SK-N-SH (cell line): ENCODE measurements around the gene ARHGAP10. TPM values are rescaled to one million over a fixed set of nuclear protein-coding genes. Genes with fewer than 3 reads are reported as not detected.

ENCODE experiments used
- CTCF ChIA-PET: fragments of 300-600, 350-600 bp; formaldehyde crosslinking; extraction: SDS; loops from one replicate; lab custom pipeline; 2021; lab: Yijun Ruan, JAX
- POLR2A ChIA-PET: fragments of 350-600 bp; sonication (Branson Sonifier 250); formaldehyde crosslinking; extraction: SDS; loops from one replicate; lab custom pipeline; 2020; ENCODE audit warnings: antibody characterized with exemption, inconsistent platforms; lab: Yijun Ruan, JAX
- DNase-seq: peaks from one replicate; pipeline ENCODE4 v3.0.0; 2012
- H2AFZ ChIP-seq: fragments of 200-600 bp; sonication (generic); 2 replicates; pipeline ENCODE4 v1.8.1; 2016; ENCODE audit warnings: antibody characterized with exemption, mild to moderate bottlenecking, low read depth
- H3F3A ChIP-seq: fragments of 200-600 bp; sonication (generic); replicated peaks from 2 replicates; pipeline ENCODE3; 2016; ENCODE audit warnings: antibody characterized with exemption, mild to moderate bottlenecking; ENCODE audit not compliant: insufficient read depth
- H3K27ac ChIP-seq, 2 experiments: fragments of 200-500 bp in 1 of 2; fragments of 200-600 bp in 1 of 2; sonication (Bioruptor generic) in 1 of 2; sonication (generic), shearing (Covaris generic) in 1 of 2; 2 replicates each; pipeline versions ENCODE4 v1.5.1 to v1.6.1; 2014 to 2016; ENCODE audit warnings: low read depth in 2 of 2, inconsistent platforms in 1 of 2, low read length in 1 of 2, mild to moderate bottlenecking in 1 of 2, mixed read lengths in 1 of 2
- H3K27me3 ChIP-seq: fragments of 200-600 bp; sonication (generic), shearing (Covaris generic); 2 replicates; pipeline ENCODE4 v1.6.1; 2016; ENCODE audit warnings: mixed run types; ENCODE audit not compliant: insufficient read depth
- H3K36me3 ChIP-seq, 2 experiments: fragments of 200-500 bp in 1 of 2; fragments of 200-600 bp in 1 of 2; sonication (Bioruptor generic) in 1 of 2; sonication (generic) in 1 of 2; replicated peaks in 1 of 2; 2 replicates each; pipeline versions ENCODE3 to v1.5.1; 2014 to 2016; ENCODE audit warnings: low read length in 1 of 2, mild to moderate bottlenecking in 1 of 2; ENCODE audit not compliant: insufficient read depth in 2 of 2, control insufficient read depth in 1 of 2
- H3K4me1 ChIP-seq, 2 experiments: fragments of 200-500 bp in 1 of 2; fragments of 200-600 bp in 1 of 2; sonication (Bioruptor generic) in 1 of 2; sonication (generic), shearing (Covaris generic) in 1 of 2; 2 replicates each; pipeline versions ENCODE4 v1.5.1 to v1.6.1; 2014 to 2016; ENCODE audit warnings: low read depth in 1 of 2, low read length in 1 of 2, mixed run types in 1 of 2; ENCODE audit not compliant: insufficient read depth in 2 of 2, control insufficient read depth in 1 of 2
- H3K4me2 ChIP-seq: fragments of 200-600 bp; sonication (generic), shearing (Covaris generic); 2 replicates; pipeline ENCODE4 v1.6.1; 2017; ENCODE audit warnings: mixed run types
- H3K4me3 ChIP-seq, 2 experiments: fragments of 200-500 bp in 1 of 2; fragments of 200-600 bp in 1 of 2; sonication (Bioruptor generic) in 1 of 2; sonication (generic), shearing (Covaris generic) in 1 of 2; 2 replicates each; pipeline versions ENCODE4 v1.5.1 to v1.8.1; 2014 to 2016; ENCODE audit warnings: low read depth in 2 of 2, inconsistent platforms in 1 of 2, low read length in 1 of 2, mild to moderate bottlenecking in 1 of 2, mixed read lengths in 1 of 2, moderate library complexity in 1 of 2
- H3K79me2 ChIP-seq: fragments of 200-600 bp; sonication (generic); 2 replicates; pipeline ENCODE4 v1.8.1; 2017; ENCODE audit warnings: mild to moderate bottlenecking; ENCODE audit not compliant: insufficient read depth
- H3K9ac ChIP-seq: fragments of 200-600 bp; sonication (generic); 2 replicates; pipeline ENCODE4 v1.6.1; 2017; ENCODE audit warnings: mixed run types
- H3K9me2 ChIP-seq: fragments of 200-600 bp; sonication (generic); 2 replicates; pipeline ENCODE4 v1.6.1; 2017; ENCODE audit warnings: mixed run types
- H3K9me3 ChIP-seq: fragments of 200-600 bp; sonication (generic); 2 replicates; pipeline ENCODE4 v1.6.1; 2017; ENCODE audit warnings: mixed run types, mild to moderate bottlenecking, moderate library complexity
- H4K20me1 ChIP-seq: fragments of 200-600 bp; sonication (generic); 2 replicates; pipeline ENCODE4 v1.6.1; 2017; ENCODE audit warnings: mild to moderate bottlenecking, mixed run types; ENCODE audit not compliant: insufficient read depth
- EP300 ChIP-seq, 2 experiments: IDR thresholded peaks; 2 replicates each; pipeline versions ENCODE4 v1.4.0 to v1.6.1; 2012; ENCODE audit warnings: borderline replicate concordance in 1 of 2, low read depth in 1 of 2, low read length in 1 of 2
- FOXJ3 ChIP-seq: sonication (generic); formaldehyde crosslinking; IDR thresholded peaks from 2 replicates; pipeline ENCODE4 v1.5.1; 2020; ENCODE audit warnings: mild to moderate bottlenecking, missing genetic modification reagents
- FOXM1 ChIP-seq: IDR thresholded peaks from 2 replicates; pipeline ENCODE4 v1.4.0; 2012; ENCODE audit warnings: low read depth, mild to moderate bottlenecking
- GATA2 ChIP-seq: sonication (generic); formaldehyde crosslinking; IDR thresholded peaks from 2 replicates; pipeline ENCODE4 v1.5.0; 2020; ENCODE audit warnings: mild to moderate bottlenecking, missing genetic modification reagents
- JUND ChIP-seq: IDR thresholded peaks from 2 replicates; pipeline ENCODE4 v1.4.0; 2012
- NFIC ChIP-seq: IDR thresholded peaks from 2 replicates; pipeline ENCODE4 v1.4.0; 2012; ENCODE audit warnings: borderline replicate concordance
- NRF1 ChIP-seq: IDR thresholded peaks from 2 replicates; pipeline ENCODE4 v1.6.1; 2012; ENCODE audit warnings: low read depth, mild to moderate bottlenecking, low read length
- POLR2AphosphoS5 ChIP-seq: IDR thresholded peaks from 2 replicates; pipeline ENCODE4 v1.6.1; 2012; ENCODE audit warnings: low read depth, low read length
- RXRA ChIP-seq: IDR thresholded peaks from 2 replicates; pipeline ENCODE4 v1.4.0; 2012; ENCODE audit warnings: low read depth, mild to moderate bottlenecking, borderline replicate concordance
- SIN3A ChIP-seq: IDR thresholded peaks from 2 replicates; pipeline ENCODE4 v1.6.1; 2012; ENCODE audit warnings: low read depth, mild to moderate bottlenecking, low read length, moderate library complexity, borderline replicate concordance
- SMC3 ChIP-seq: IDR thresholded peaks from 2 replicates; pipeline ENCODE4 v1.6.1; 2012; ENCODE audit warnings: low read depth, low read length, improper control_type of control experiment
- TCF12 ChIP-seq: IDR thresholded peaks from 2 replicates; pipeline ENCODE4 v1.4.0; 2012
- YY1 ChIP-seq: IDR thresholded peaks from 2 replicates; pipeline ENCODE4 v1.4.0; 2012; ENCODE audit warnings: low read depth, mild to moderate bottlenecking
- WGBS: methylation state at CpG from one replicate; pipeline ENCODE4 v1.1.6; 2017; ENCODE audit warnings: low lambda C conversion rate; 5-methylcytosine and 5-hydroxymethylcytosine counted together
- polyA plus RNA-seq, 3 experiments: library from polyadenylated mRNA; depleted of rRNA; stranded (reverse); fragments of >200 nt; gene quantifications; 2 replicates each; pipeline ENCODE4 v1.2.3, GENCODE V29; 2012
- TF ChIP-seq, protein P1 (sequence below): fragments of 150-350 bp; IDR thresholded peaks from 2 replicates; pipeline ENCODE4 v1.6.1; 2016; ENCODE audit warnings: mild to moderate bottlenecking, low read depth, low read length
- TF ChIP-seq, protein P2 (sequence below): fragments of 200-600 bp; sonication (generic); IDR thresholded peaks from 2 replicates; pipeline ENCODE4 v1.6.1; 2017; ENCODE audit warnings: antibody characterized with exemption, mild to moderate bottlenecking, moderate library complexity
- TF ChIP-seq, protein P3 (sequence below): IDR thresholded peaks from 2 replicates; pipeline ENCODE4; 2012
- TF ChIP-seq, protein P4 (sequence below): fragments of 150-350 bp; IDR thresholded peaks from 2 replicates; pipeline ENCODE4 v1.6.1; 2017; ENCODE audit warnings: antibody characterized with exemption, low read length, low read depth, borderline replicate concordance
- TF ChIP-seq, protein P5 (sequence below): IDR thresholded peaks from 2 replicates; pipeline ENCODE4 v1.4.0; 2012; ENCODE audit warnings: low read depth

The ARHGAP10 gene
- polyA plus RNA-seq, 1 of the 3 experiments (the other 2 are of a cell fraction), result 15.1 TPM

DNA sequence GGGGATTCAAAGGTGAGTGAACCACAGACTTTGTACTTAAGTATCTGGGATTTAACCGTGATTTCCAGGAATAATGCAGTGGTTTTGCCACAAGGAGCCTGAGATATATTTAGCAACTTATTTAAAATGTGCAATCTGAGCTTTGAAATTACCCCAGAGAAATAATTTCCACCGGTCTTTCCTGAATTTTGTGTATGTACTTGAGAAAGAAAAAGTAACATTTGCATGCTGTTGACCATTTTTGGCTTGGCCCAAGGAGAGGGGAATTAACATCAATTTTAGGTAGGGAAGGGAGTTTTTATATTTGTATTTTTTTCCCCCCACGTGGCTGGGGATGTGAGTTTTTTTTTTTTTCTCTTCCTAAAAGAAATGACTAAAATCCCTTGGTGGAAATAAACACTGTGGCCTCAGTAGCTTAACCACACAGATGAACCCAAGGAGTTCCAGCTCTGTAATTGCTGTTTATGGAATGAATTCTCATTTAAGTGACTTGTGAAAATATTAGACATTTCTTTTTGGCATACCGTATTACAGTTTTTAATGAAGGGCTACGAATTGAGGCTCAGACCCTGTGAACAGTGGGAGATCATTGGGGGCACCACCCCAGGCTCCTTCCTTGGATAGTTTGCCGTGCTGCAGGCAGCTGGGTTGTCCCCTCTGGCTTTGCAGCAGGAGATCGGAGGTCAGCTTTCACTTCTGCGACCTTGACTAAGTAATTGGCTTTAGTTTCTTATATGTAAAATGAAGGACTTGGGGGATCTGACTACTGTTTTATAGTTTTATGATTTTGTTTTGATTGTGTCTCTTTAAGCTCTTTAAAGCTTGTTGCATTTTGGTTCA, 116.1 kb downstream of the ARHGAP10 start:
- DNase-seq, result no peak
- WGBS, result 95% methylated on average over 8 of the region's 8 CpGs
- TF ChIP-seq SMC3 (no peak), NFIC (no peak), EP300 (IDR thresholded peaks at IDR 0.05; ENCODE audit: borderline replicate concordance in 1 of 2, low read depth in 1 of 2, low read length in 1 of 2) (no peak), POLR2AphosphoS5 (no peak), TCF12 (no peak), NRF1 (no peak), GATA2 (CRISPR knock-in tag) (no peak), FOXM1 (no peak), SIN3A (no peak), RXRA (no peak), FOXJ3 (CRISPR knock-in tag) (no peak), JUND (no peak), YY1 (no peak)
- TF ChIP-seq, protein P1, sequence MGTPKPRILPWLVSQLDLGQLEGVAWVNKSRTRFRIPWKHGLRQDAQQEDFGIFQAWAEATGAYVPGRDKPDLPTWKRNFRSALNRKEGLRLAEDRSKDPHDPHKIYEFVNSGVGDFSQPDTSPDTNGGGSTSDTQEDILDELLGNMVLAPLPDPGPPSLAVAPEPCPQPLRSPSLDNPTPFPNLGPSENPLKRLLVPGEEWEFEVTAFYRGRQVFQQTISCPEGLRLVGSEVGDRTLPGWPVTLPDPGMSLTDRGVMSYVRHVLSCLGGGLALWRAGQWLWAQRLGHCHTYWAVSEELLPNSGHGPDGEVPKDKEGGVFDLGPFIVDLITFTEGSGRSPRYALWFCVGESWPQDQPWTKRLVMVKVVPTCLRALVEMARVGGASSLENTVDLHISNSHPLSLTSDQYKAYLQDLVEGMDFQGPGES, result no peak
- TF ChIP-seq, protein P2, sequence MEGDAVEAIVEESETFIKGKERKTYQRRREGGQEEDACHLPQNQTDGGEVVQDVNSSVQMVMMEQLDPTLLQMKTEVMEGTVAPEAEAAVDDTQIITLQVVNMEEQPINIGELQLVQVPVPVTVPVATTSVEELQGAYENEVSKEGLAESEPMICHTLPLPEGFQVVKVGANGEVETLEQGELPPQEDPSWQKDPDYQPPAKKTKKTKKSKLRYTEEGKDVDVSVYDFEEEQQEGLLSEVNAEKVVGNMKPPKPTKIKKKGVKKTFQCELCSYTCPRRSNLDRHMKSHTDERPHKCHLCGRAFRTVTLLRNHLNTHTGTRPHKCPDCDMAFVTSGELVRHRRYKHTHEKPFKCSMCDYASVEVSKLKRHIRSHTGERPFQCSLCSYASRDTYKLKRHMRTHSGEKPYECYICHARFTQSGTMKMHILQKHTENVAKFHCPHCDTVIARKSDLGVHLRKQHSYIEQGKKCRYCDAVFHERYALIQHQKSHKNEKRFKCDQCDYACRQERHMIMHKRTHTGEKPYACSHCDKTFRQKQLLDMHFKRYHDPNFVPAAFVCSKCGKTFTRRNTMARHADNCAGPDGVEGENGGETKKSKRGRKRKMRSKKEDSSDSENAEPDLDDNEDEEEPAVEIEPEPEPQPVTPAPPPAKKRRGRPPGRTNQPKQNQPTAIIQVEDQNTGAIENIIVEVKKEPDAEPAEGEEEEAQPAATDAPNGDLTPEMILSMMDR, result no peak
- TF ChIP-seq, protein P3, sequence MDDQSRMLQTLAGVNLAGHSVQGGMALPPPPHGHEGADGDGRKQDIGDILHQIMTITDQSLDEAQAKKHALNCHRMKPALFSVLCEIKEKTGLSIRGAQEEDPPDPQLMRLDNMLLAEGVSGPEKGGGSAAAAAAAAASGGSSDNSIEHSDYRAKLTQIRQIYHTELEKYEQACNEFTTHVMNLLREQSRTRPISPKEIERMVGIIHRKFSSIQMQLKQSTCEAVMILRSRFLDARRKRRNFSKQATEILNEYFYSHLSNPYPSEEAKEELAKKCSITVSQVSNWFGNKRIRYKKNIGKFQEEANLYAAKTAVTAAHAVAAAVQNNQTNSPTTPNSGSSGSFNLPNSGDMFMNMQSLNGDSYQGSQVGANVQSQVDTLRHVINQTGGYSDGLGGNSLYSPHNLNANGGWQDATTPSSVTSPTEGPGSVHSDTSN, result no peak
- TF ChIP-seq, protein P4, sequence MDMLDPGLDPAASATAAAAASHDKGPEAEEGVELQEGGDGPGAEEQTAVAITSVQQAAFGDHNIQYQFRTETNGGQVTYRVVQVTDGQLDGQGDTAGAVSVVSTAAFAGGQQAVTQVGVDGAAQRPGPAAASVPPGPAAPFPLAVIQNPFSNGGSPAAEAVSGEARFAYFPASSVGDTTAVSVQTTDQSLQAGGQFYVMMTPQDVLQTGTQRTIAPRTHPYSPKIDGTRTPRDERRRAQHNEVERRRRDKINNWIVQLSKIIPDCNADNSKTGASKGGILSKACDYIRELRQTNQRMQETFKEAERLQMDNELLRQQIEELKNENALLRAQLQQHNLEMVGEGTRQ, result no peak
- TF ChIP-seq, protein P5, sequence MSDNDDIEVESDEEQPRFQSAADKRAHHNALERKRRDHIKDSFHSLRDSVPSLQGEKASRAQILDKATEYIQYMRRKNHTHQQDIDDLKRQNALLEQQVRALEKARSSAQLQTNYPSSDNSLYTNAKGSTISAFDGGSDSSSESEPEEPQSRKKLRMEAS, result no peak
- Histone ChIP-seq H4K20me1 (no peaks in the 10 kb centered on the region), H2AFZ (no peak overlapping the region), H3F3A (no peaks in the 10 kb centered on the region), H3K79me2 (no peaks in the 10 kb centered on the region; the same call in 1 of the 2 replicates), H3K9ac (no peak overlapping the region), H3K36me3 (peaks cover 10 to 28% of the 10 kb centered on the region in 2 experiments), H3K4me3 (no peak overlapping the region), H3K4me1 (peaks cover 0 to 13% of the 10 kb centered on the region in 2 experiments; a peak in 2 of 4 replicates), H3K27ac (peak overlapping the region in 1 of 2 experiments; percentile 67; a peak in 1 of 4 replicates), H3K9me3 (no peaks in the 10 kb centered on the region), H3K4me2 (no peak overlapping the region), H3K27me3 (no peaks in the 10 kb centered on the region), H3K9me2 (no peaks in the 10 kb centered on the region)
- ChIA-PET CTCF (interaction anchor here (1.0 to 3.6 kb wide), 4 partner anchors 19 to 140 kb away, joined by 3 to 19 read pairs (median 8); no protein-coding TSS in a partner anchor), POLR2A (no interaction called here)
